Measurements from ENCODE around the gene SMARCA2.
A peak's percentile ranks its signal among the peaks of the same experiment; 100 is the strongest.

SMARCA2 gene

DNA sequence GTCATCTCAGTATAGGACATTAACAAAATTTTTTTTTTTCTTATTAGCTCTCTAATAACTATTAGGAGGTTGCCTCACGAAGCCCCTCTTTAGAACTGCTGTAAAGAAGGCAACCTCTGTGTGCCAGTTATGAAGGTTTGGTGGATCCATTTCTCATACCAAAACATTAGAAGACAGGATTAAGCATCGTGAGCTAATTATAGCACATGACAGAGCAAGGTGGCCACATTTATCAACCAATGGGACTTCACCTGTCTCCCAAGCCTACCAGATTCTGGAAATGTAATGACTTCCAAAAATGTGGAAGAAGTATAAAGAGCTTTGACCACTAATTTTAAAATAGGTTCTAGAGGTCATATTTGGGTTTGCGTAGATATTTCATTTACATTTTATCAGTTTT is 107.2 kb downstream of the SMARCA2 start:
- Histone ChIP-seq H3K4me1 (ENCODE audit: insufficient read depth, low read length, poor library complexity, severe bottlenecking) (peaks cover 12% of the 10 kb centered on the region), H3K9me2 (replicated peaks; ENCODE audit: low read depth, low read length) (no peaks in the 10 kb centered on the region), H2AFZ (ENCODE audit: low read length) (no peak overlapping the region), H3F3A (ENCODE audit: low read depth) (no peaks in the 10 kb centered on the region), H3K9me3 (ENCODE audit: insufficient read depth, low read depth, low read length) (no peaks in the 10 kb centered on the region), H3K27me3 (ENCODE audit: insufficient read depth, low read length, poor library complexity, severe bottlenecking) (no peaks in the 10 kb centered on the region), H4K20me1 (ENCODE audit: insufficient read depth, low read length, poor library complexity, severe bottlenecking) (no peaks in the 10 kb centered on the region), H3K4me2 (ENCODE audit: low read depth, low read length, poor library complexity, severe bottlenecking) (no peak overlapping the region), H3K4me3 (ENCODE audit: low read length, poor library complexity, severe bottlenecking) (no peak overlapping the region), H3K9ac (ENCODE audit: low read depth, low read length, poor library complexity, severe bottlenecking) (no peak overlapping the region), H3K36me3 (ENCODE audit: insufficient read depth, low read length) (peaks cover 83% of the 10 kb centered on the region; the same call in 1 of the 2 replicates), H3K79me2 (ENCODE audit: insufficient read depth, low read length) (peaks cover 8% of the 10 kb centered on the region; the same call in 1 of the 2 replicates)
- TF ChIP-seq, protein P1, sequence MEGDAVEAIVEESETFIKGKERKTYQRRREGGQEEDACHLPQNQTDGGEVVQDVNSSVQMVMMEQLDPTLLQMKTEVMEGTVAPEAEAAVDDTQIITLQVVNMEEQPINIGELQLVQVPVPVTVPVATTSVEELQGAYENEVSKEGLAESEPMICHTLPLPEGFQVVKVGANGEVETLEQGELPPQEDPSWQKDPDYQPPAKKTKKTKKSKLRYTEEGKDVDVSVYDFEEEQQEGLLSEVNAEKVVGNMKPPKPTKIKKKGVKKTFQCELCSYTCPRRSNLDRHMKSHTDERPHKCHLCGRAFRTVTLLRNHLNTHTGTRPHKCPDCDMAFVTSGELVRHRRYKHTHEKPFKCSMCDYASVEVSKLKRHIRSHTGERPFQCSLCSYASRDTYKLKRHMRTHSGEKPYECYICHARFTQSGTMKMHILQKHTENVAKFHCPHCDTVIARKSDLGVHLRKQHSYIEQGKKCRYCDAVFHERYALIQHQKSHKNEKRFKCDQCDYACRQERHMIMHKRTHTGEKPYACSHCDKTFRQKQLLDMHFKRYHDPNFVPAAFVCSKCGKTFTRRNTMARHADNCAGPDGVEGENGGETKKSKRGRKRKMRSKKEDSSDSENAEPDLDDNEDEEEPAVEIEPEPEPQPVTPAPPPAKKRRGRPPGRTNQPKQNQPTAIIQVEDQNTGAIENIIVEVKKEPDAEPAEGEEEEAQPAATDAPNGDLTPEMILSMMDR (conservative IDR thresholded peaks at IDR 0.05; ENCODE audit: low read length) = no peak
- no peak for TF ChIP-seq EZH2phosphoT487 (IDR thresholded peaks at IDR 0.05; ENCODE audit: borderline replicate concordance)

DNA sequence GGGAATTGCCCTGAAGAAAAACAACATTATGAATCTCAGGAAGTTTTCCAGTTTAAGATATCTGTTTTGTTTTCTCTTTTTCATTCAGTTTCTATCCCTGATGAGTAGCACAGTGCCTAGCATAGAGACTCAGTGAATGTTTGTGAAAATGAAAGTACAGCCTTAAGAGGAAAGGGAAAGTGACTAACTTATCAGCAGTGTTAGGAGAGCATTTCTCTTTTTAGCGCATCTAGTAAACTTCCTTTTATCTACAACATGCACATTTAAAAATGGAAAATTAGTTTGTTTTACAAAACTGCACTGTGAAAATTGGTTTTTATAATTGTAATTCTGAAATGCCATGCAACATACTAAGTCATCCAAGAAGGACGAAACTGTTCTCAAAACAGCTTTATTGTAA is 110.8 kb downstream of the SMARCA2 start:
- H3K4me1 ChIP-seq (ENCODE audit: insufficient read depth, low read length, poor library complexity, severe bottlenecking) = peaks cover 12% of the 10 kb centered on the region
- no peak overlapping the region for H2AFZ ChIP-seq (ENCODE audit: low read length)
- H3K9me3 ChIP-seq (ENCODE audit: insufficient read depth, low read depth, low read length) = no peaks in the 10 kb centered on the region
- peaks cover 12% of the 10 kb centered on the region; the same call in 1 of the 2 replicates for H3K79me2 ChIP-seq (ENCODE audit: insufficient read depth, low read length)
- no peaks in the 10 kb centered on the region for H3F3A ChIP-seq (ENCODE audit: low read depth)
- H3K27me3 ChIP-seq (ENCODE audit: insufficient read depth, low read length, poor library complexity, severe bottlenecking) = no peaks in the 10 kb centered on the region
- TF ChIP-seq, protein P1 (conservative IDR thresholded peaks at IDR 0.05; ENCODE audit: low read length) = no peak
- TF ChIP-seq EZH2phosphoT487 (IDR thresholded peaks at IDR 0.05; ENCODE audit: borderline replicate concordance) = no peak
- H3K4me3 ChIP-seq (ENCODE audit: low read length, poor library complexity, severe bottlenecking) = no peak overlapping the region
- H3K9me2 ChIP-seq (replicated peaks; ENCODE audit: low read depth, low read length) = no peaks in the 10 kb centered on the region
- H3K9ac ChIP-seq (ENCODE audit: low read depth, low read length, poor library complexity, severe bottlenecking) = peak overlapping the region; percentile 9
- peaks cover 72% of the 10 kb centered on the region; the same call in 1 of the 2 replicates for H3K36me3 ChIP-seq (ENCODE audit: insufficient read depth, low read length)
- peak overlapping the region; percentile 52 for H3K4me2 ChIP-seq (ENCODE audit: low read depth, low read length, poor library complexity, severe bottlenecking)
- H4K20me1 ChIP-seq (ENCODE audit: insufficient read depth, low read length, poor library complexity, severe bottlenecking) = no peaks in the 10 kb centered on the region

DNA sequence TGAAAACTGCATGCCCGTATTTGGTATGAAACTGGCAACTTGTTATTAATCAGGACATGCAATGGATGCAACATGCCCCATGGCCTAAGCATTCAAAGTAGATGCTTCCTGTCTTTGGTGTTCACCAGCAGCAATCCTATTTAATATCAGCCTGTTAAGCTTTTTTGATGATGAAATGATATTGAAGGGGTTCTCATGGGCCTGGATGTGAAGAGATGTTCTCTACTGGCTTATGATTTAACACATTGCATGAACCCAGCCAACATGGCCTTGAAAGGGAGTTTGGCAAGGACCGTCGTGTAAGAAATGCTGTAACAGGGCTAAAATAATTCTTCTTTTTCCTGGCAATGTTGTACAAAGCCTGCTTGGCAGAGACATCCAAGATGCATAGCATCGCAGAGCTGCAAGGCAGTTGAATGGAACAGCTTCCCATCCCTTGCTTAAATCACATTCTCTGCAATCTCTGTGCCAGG is 111.2 kb downstream of the SMARCA2 start:
- Histone ChIP-seq H3K4me1 (ENCODE audit: insufficient read depth, low read length, poor library complexity, severe bottlenecking) (peaks cover 12% of the 10 kb centered on the region), H3K36me3 (ENCODE audit: insufficient read depth, low read length) (peaks cover 72% of the 10 kb centered on the region; the same call in 1 of the 2 replicates), H3K9me2 (replicated peaks; ENCODE audit: low read depth, low read length) (no peaks in the 10 kb centered on the region), H3K9ac (ENCODE audit: low read depth, low read length, poor library complexity, severe bottlenecking) (peak overlapping the region; percentile 9), H3K4me2 (ENCODE audit: low read depth, low read length, poor library complexity, severe bottlenecking) (peak overlapping the region; percentile 52), H3K27me3 (ENCODE audit: insufficient read depth, low read length, poor library complexity, severe bottlenecking) (no peaks in the 10 kb centered on the region), H2AFZ (ENCODE audit: low read length) (no peak overlapping the region), H4K20me1 (ENCODE audit: insufficient read depth, low read length, poor library complexity, severe bottlenecking) (no peaks in the 10 kb centered on the region), H3K79me2 (ENCODE audit: insufficient read depth, low read length) (peaks cover 13% of the 10 kb centered on the region; the same call in 1 of the 2 replicates), H3K4me3 (ENCODE audit: low read length, poor library complexity, severe bottlenecking) (no peak overlapping the region), H3F3A (ENCODE audit: low read depth) (no peaks in the 10 kb centered on the region), H3K9me3 (ENCODE audit: insufficient read depth, low read depth, low read length) (no peaks in the 10 kb centered on the region)
- TF ChIP-seq, protein P1 (conservative IDR thresholded peaks at IDR 0.05; ENCODE audit: low read length) = no peak
- no peak for TF ChIP-seq EZH2phosphoT487 (IDR thresholded peaks at IDR 0.05; ENCODE audit: borderline replicate concordance)
